Measurements from ENCODE around the gene ASIC2.

The ASIC2 gene

GRCh38 chr17:33242375-33243124, 50.5 kb downstream of the ASIC2 start:
- DNase-seq (ENCODE audit: low spot score): no peak

DNA sequence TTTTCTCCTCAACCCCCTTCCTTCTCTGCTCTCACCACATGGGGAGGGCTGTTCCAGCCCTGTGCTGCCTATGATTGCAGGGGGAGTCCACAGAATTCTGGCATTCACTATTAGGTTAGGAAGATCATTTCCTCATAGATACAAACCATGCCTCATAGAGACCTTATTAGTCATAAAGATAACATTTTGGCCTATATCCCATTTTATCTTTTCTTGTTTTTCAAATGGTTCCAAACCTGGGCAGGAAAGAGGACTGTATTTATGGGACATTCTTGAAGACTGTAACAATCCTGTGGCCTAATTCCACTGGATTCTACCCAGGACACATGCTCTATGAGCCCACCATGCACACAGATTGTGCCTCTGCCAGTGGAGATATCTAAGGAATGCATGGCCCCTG, 51.7 kb downstream of the ASIC2 start:
- DNase-seq (ENCODE audit: low spot score): no peak

DNA sequence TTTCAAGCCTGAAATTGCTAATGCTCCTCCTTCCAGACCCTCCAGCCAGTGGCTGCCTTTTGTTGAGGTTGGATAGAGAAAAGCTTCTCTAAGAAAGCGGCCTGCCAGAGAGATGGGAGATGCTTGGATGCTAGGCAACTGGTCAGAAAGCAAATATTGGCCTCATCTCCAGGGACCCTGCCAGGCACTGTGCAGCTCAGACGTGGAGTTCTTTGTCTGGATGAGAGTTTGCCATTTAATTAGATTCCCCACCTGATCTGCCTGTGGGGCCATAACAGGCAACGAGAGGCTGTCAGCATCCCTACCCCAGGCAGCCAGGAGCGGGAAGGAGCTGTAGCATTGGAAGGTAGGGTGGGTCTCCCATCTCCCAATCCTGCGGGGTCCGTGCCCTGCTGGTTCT, 52.7 kb downstream of the ASIC2 start:
- no peak for DNase-seq (ENCODE audit: low spot score)

- DNase-seq (ENCODE audit: low spot score): no peak
Observed at GRCh38 chr17:33239702-33240101, 53.4 kb downstream of the ASIC2 start.

DNA sequence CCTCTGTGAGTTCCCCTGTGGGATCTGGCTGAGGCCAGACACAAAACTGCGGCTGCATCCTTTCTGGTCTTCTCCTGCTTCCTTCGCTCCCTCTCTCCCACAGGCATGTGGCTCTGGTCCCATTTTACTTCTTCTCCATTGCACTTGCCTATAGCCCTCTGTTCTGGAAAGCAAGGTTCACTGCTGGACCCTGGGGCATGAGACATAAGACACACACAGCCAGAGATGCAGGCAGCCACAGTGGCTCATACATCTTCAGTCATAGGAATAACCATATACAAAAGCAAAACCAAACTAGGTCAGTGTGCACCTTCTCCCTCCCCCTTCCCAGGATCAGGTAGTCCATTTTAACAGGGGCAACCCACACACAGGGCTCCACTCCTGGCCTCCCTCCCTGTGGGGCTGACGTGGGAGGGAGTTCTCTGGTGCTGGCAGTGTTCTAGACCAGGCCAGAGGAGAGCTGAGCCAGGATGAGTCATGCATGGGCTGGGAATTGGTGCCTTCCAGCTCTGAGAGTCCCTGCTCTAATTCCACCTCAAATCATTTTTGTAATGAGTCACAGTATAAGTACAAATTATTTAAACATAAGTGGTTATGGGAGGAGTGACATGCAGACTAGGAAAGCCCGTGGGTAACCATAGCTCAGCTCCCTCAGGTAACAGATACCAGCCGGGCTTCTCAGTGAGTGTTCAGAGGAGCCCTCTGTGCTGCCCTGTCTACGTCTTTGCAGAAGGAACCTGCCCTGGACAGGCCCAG, 58.0 kb downstream of the ASIC2 start:
- no peak for DNase-seq (ENCODE audit: low spot score)

GRCh38 chr17:33234233-33234632, 58.9 kb downstream of the ASIC2 start:
- DNase-seq (ENCODE audit: low spot score): no peak

- DNase-seq (ENCODE audit: low spot score): no peak
Observed at GRCh38 chr17:33233811-33234177, 59.3 kb downstream of the ASIC2 start.

GRCh38 chr17:33229499-33229898, 63.6 kb downstream of the ASIC2 start:
- DNase-seq (ENCODE audit: low spot score): no peak

DNA sequence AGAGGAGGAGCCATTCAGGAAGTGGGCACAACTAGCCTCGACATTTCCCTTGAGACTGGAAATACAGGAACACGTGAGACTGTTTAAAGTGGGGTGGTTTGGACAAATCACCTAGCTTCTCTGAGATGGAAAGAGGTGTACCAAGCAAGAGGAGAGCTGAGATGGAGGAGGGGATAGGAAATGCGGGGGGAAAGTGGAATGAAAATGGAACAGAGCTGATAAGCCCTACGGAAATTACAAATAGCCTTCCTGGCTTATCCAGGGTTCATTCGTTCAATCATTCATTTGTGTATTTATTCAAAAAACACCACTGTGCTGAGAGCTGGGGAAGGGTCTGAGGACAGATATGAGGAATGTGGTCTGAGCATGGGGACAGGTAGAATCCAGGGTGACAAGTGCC, 64.1 kb downstream of the ASIC2 start:
- DNase-seq (ENCODE audit: low spot score): no peak

GRCh38 chr17:33228548-33228947, 64.5 kb downstream of the ASIC2 start:
- DNase-seq (ENCODE audit: low spot score): no peak

DNA sequence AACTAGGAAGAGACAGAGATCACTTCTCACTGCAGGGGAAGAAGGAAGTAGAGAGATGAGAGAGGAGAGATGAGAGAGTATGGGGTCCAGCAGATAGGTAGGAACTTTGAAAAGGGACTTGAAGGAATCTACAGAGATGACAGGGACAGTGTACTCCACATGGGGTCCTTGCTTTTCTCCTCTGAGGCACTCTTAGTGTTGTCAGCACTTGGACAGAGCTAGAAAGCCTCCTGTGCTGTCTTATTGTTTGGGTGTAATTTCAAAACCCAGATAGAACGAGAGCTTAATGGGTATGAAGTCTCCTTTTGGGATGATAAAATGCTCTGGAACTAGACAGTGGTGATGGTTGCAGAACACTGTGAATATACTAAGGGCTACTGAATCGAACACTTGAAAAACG, 65.2 kb downstream of the ASIC2 start:
- DNase-seq (ENCODE audit: low spot score): no peak

DNA sequence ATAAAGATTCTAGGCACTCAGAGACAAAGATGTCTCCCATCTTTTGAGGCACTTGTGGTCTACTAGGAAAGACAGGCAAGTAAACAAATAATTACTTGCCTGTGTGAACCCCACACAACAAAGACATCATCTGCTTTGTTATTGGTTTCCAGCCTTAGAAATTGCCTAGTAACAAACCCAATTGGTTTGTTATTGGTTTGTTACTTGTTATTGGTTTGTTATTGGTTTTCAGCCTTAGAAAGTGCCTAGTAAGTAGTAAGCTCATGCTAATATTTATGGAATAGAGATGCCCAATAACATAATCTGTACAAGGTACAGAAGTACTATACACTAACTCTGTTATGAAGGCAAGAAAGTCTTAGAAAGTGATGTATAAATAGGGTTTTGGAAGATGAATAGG, 67.1 kb downstream of the ASIC2 start:
- no peak for DNase-seq (ENCODE audit: low spot score)

DNA sequence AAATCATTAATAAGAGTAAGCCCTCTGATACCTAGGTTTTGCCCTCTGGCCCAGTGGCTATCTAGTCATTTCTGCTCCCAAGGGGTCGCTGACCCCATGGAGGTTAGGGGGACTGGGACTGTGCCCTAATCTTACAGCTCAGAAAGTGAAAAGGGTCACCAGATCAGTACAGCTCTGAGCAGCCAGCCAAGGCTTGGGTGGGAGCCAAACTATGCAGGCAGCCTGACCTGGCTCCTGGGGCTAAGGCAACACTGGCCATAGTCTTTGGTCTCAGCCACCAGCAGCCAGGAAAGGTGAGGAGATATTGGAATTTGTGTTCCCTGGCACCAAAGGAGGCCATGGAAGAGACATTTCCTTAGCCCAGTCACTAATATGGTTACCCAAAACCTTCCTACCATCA, 67.6 kb downstream of the ASIC2 start:
- no peak for DNase-seq (ENCODE audit: low spot score)

- DNase-seq (ENCODE audit: low spot score): no peak
Observed at GRCh38 chr17:33220036-33220435, 73.1 kb downstream of the ASIC2 start.

DNA sequence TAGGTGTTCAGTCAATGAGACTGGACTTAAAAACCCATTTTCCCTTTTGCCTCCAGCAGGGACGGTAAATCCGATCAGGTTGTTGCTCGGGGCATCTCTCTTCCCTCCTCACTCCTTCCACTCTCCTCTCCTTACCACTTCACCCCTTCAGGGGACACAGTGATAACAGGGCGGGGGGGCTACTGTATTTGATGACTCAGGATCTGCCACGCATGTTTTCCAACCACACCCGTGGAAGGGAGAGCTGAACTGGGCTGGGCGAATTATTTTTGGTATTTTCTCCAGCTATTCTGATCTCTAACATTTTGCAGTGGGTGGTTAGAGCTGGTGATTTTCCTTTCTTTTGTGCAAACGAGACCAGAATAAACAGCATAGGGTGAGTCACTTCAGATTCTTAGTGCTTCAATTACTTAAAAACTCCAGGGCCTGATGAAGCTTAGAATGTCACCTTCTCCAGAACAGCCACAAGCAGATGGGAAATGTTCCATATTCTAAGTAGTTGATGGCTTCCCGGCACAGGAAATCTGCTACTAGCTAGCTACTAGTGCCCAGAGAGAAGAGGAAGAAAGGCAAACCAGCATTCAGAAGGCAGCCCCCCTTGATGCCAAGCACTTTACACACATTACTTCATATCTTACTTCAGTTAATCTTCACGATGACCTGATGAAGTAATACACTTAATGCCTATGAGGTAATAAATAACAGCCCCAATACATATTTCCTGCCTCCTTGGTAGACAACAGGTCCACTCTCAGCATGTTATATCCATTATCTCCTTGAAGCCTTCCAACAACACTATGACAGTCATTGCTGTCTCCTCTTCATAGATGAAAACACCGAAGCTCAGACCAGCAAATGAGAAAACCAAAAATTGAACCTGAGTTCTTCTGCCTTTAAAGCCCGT, 74.1 kb downstream of the ASIC2 start:
- DNase-seq (ENCODE audit: low spot score): no peak

DNA sequence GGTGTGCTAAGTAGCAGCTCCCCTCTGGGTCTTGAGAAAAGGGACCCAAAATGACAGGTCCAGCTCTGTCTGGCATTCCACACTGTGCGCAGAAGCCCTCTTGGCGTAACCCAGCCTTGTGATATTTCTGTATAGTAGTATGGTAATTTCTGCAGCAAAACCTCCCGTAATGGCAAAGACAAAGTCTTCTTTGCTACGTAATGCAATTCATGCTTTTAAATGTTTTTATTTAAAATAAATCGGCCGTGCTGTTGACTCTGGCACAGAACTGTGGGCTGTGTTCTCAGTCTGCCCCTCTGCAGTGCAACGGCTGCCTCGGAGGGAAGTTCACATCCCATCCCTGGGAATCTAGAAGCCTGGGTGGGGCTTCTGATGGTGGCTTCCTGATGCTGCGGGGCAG, 75.2 kb downstream of the ASIC2 start:
- no peak for DNase-seq (ENCODE audit: low spot score)

GRCh38 chr17:33214996-33215395, 78.1 kb downstream of the ASIC2 start:
- no peak for DNase-seq (ENCODE audit: low spot score)

DNA sequence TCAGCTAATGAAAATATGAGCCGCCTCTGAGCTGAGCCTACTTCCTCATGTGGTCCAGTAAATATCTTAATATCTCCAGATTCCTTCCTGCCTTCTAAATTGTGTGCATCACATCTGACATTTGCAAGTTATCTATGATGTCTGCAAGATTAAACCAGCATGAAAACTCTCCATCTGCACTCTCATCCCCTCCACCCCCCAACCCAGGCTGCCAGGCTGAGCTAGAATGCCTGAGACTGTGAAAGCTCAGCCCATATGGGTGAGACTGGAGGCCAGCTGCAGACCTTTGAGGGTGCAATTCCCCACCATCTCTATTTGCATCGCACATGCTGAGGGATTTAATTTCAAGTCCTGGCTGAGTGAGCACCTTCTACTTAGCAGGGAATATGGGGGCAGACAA, 82.8 kb downstream of the ASIC2 start:
- no peak for DNase-seq (ENCODE audit: low spot score)

DNA sequence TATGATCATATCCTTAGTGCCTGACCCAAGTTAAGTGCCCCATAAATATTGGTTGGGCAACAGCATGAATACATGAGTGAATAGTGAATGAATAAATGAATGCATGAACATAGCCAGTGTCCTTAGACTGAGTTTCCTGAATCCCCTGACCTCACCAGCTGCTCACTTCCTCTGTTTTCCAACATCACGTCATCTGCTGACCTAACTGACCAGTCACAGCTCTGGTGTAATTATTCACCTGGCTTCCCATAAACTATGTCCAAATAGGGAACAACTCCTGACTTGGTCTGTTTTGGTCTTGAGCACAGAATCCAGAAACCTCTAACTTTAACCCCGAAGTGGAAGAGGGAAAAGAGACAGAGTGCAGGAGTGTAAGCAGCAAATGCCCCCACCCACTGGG, 83.4 kb downstream of the ASIC2 start:
- no peak for DNase-seq (ENCODE audit: low spot score)

DNA sequence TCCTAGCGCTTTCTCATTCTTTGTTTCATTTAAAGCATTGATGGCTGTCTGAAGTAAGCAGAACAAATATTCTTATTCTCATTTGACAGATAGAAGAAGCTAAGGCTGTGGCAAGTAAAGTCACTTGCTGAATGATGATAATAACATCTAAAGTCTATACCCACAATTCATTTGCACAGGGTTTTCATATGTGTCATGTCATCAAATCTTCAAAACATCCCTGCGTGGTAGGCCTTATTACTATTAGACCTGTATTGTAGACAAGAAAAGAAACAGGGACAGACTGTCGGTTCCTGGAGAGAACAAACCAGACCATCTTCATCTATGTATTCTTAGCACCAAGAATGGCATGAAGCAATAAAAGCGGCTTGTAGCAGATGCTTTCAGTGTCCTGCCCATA, 85.9 kb downstream of the ASIC2 start:
- no peak for DNase-seq (ENCODE audit: low spot score)

GRCh38 chr17:33205552-33205951, 87.5 kb downstream of the ASIC2 start:
- DNase-seq (ENCODE audit: low spot score): no peak

DNA sequence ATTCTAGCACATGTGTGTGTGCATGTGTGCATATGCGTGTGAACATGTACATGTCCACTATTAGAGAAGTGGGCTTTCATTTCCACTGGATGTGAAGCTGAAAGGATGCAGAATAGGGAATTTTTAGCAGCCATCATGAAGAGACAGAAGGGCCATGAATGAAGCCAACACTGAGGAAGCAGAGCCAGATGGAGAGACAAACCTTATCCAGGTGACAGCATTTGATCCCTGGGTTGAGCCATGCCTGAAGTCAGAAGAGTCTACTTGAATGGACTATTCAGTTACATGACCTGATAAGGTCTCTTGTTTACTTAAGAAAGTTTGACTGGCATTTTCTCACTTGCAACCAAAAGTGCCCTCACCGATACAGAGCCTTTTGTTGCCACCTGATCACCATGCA, 88.4 kb downstream of the ASIC2 start:
- no peak for DNase-seq (ENCODE audit: low spot score)

DNA sequence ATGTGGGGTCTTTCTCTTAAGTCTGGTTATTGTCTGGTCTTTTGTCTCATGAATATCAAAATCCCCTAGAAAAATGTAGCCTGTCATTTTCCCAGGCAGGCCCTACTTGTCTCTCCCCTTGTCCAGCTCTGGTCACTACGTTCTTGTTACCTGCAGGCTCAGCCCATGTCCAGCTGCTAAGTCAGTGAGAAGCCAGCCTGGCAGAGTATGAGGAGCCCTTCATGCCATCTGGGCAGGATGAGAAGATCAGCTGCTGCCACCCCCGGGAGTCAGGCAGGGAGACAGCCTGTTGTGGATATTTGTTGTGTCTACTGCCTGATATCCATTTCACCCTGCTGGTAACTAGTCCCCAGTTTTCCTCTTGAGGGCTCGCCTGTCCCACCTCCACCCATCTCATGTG, 88.9 kb downstream of the ASIC2 start:
- no peak for DNase-seq (ENCODE audit: low spot score)

All from CD4-positive, alpha-beta T cell treated with Interleukin-15 for 4 hours (primary cell).